Pons (tissue), 1 donor: ENCODE measurements around the gene PHETA2.
"Not testable (repeated sequence)": the region's sequence is repeated elsewhere in the genome, so short reads cannot be mapped to it uniquely, and the experiment has no call there.

Experiments
- DNase-seq: peaks from one replicate; pipeline ENCODE4 v3.0.0-alpha.2; 2016; ENCODE audit warnings: low spot score

PHETA2 gene

GRCh38 chr22:42104332-42104860 is 30.3 kb downstream of the PHETA2 start:
- DNase-seq = not testable (repeated sequence)

GRCh38 chr22:42108848-42109247 is 34.8 kb downstream of the PHETA2 start:
- no peak for DNase-seq

- no peak for DNase-seq
Measured at GRCh38 chr22:42111798-42112197, 37.8 kb downstream of the PHETA2 start.

GRCh38 chr22:42112793-42113192 is 38.7 kb downstream of the PHETA2 start:
- not testable (repeated sequence) for DNase-seq

- DNase-seq = peak; percentile 31
Measured at GRCh38 chr22:42114721-42115120, 40.7 kb downstream of the PHETA2 start.

GRCh38 chr22:42115420-42115830 is 41.4 kb downstream of the PHETA2 start:
- DNase-seq = not testable (repeated sequence)

GRCh38 chr22:42116848-42117424 is 42.9 kb downstream of the PHETA2 start:
- no peak for DNase-seq

GRCh38 chr22:42120231-42121021 is 46.4 kb downstream of the PHETA2 start:
- DNase-seq = not testable (repeated sequence)

GRCh38 chr22:42123529-42123928 is 49.5 kb downstream of the PHETA2 start:
- not testable (repeated sequence) for DNase-seq

- DNase-seq = no peak
Measured at GRCh38 chr22:42127606-42128005, 53.6 kb downstream of the PHETA2 start.

GRCh38 chr22:42128007-42128406 is 54.0 kb downstream of the PHETA2 start:
- DNase-seq = not testable (repeated sequence)
